A549 treated with GW870086 at 1 μM for 4 hours (cell line): Measurements from ENCODE around the gene UQCC2. TPM values are rescaled to one million over a fixed set of nuclear protein-coding genes. Genes with fewer than 3 reads are reported as not detected.

Experiments
- total RNA-seq: library from RNA; stranded (reverse); fragments of 200-300 nt; extraction: Qiagen RNA extraction; gene quantifications from 5 replicates; pipeline ENCODE4 v1.2.3, GENCODE V29; 2022; ENCODE audit warnings: low read depth

The UQCC2 gene
- 79.7 to 122 TPM (median 102 TPM) in 5 replicates for total RNA-seq

GRCh38 chr6:33711140-33712129, at the start of gene UQCC2:
Gene UQCC2, minus strand, starts transcription at chr6:33711700. Its CDS starts 14 bp downstream, at chr6:33711686.

GRCh38 chr6:33746651-33747100, 35.2 kb upstream of the UQCC2 start, which contains the start of gene IP6K3:
Gene IP6K3, minus strand, starts transcription at chr6:33746905. Its CDS starts 11,429 bp downstream, at chr6:33735476.

Other genes with a start within 250 kb of the UQCC2 start
- 36.4 to 43.8 TPM (median 41.0 TPM) in 5 replicates for gene BAK1, start 131.4 kb downstream of the UQCC2 start, total RNA-seq
- 33.8 to 49.1 TPM (median 43.2 TPM) in 5 replicates for gene ITPR3, start 90.4 kb downstream of the UQCC2 start, total RNA-seq
- gene IP6K3, start 35.2 kb upstream of the UQCC2 start, total RNA-seq = 0.40 to 0.80 TPM (median 0.46 TPM) in 5 replicates
- gene LEMD2, start 77.4 kb upstream of the UQCC2 start, total RNA-seq = 35.5 to 43.8 TPM (median 41.6 TPM) in 5 replicates
- not detected in 5 replicates for gene MLN, start 92.3 kb upstream of the UQCC2 start, total RNA-seq